B cell (primary cell): ENCODE results near the gene PLD1. TPM values are rescaled to one million over a fixed set of nuclear protein-coding genes. Genes with fewer than 3 reads are reported as not detected.

ENCODE experiments used
- ATAC-seq: fragments of 200-7000 bp; cut with Tn5 transposase; one replicate; pipeline ENCODE4 v1.10.0; 2021; ENCODE audit warnings: low read depth, mild to moderate bottlenecking, moderate number of reproducible peaks, moderate library complexity
- CTCF ChIA-PET: fragments of 350-600 bp; sonication (Branson Sonifier 250); formaldehyde crosslinking; loops from one replicate; lab custom pipeline; 2021; ENCODE audit warnings: antibody characterized with exemption, inconsistent platforms; lab: Charles Lee
- POLR2A ChIA-PET: fragments of 350-600 bp; sonication (Branson Sonifier 250); formaldehyde crosslinking; loops from one replicate; lab custom pipeline; 2021; ENCODE audit warnings: antibody characterized with exemption; lab: Charles Lee
- DNase-seq: peaks from one replicate; pipeline ENCODE4 v3.0.0; 2013
- H2AFZ ChIP-seq: 2 replicates; pipeline ENCODE4 v1.6.1; 2012; ENCODE audit warnings: mild to moderate bottlenecking, low read depth, low read length; ENCODE audit not compliant: insufficient read depth, poor library complexity, severe bottlenecking
- H3K27ac ChIP-seq, 2 donors: 1 replicate in 1 of 2; 2 replicates in 1 of 2; pipeline ENCODE4 v1.5.1; 2012 to 2013; ENCODE audit warnings: low read length in 2 of 2, mild to moderate bottlenecking in 2 of 2, moderate library complexity in 1 of 2
- H3K27me3 ChIP-seq, 4 experiments: fragments of 200-600 bp in 1 of 4; sonication (generic) in 1 of 4; replicated peaks in 1 of 4; 1 replicate in 2 of 4; 2 replicates in 2 of 4; pipeline versions ENCODE4 v1.6.1 to v1.7.0; 2013 to 2016; ENCODE audit warnings: low read length in 3 of 4, mild to moderate bottlenecking in 2 of 4, mixed read lengths in 1 of 4, moderate library complexity in 1 of 4; ENCODE audit not compliant: insufficient read depth in 4 of 4, control insufficient read depth in 3 of 4; ENCODE audit errors: control extremely low read depth in 1 of 4
- H3K36me3 ChIP-seq, 2 experiments: replicated peaks in 1 of 2; 1 replicate in 1 of 2; 2 replicates in 1 of 2; pipeline versions ENCODE4 v1.6.1 to v1.7.1; 2013; ENCODE audit warnings: low read length in 1 of 2; ENCODE audit not compliant: insufficient read depth in 2 of 2, control insufficient read depth in 1 of 2; ENCODE audit errors: control extremely low read depth in 1 of 2, extremely low read depth in 1 of 2
- H3K4me1 ChIP-seq, 2 donors: fragments of 200-600 bp in 1 of 2; sonication (generic) in 1 of 2; 1 replicate in 1 of 2; 2 replicates in 1 of 2; pipeline versions ENCODE4 v1.5.1 to v1.6.1; 2013 to 2017; ENCODE audit warnings: low read length in 2 of 2; ENCODE audit not compliant: control insufficient read depth in 2 of 2, insufficient read depth in 2 of 2
- H3K4me2 ChIP-seq: replicated peaks from 2 replicates; pipeline ENCODE3; 2012; ENCODE audit warnings: mild to moderate bottlenecking, low read depth, low read length; ENCODE audit not compliant: poor library complexity, severe bottlenecking
- H3K4me3 ChIP-seq, 5 experiments: fragments of 200-600 bp in 1 of 5; sonication (generic) in 1 of 5; 1 replicate in 3 of 5; 2 replicates in 2 of 5; pipeline versions ENCODE4 v1.5.1 to v1.7.0; 2011 to 2016; ENCODE audit warnings: low read length in 4 of 5, mild to moderate bottlenecking in 4 of 5, low read depth in 2 of 5, control low read depth in 1 of 5, moderate library complexity in 1 of 5; ENCODE audit not compliant: insufficient read depth in 1 of 5; ENCODE audit errors: control extremely low read depth in 1 of 5, extremely low read depth in 1 of 5
- H3K79me2 ChIP-seq: fragments of 200-600 bp; sonication (generic); one replicate; pipeline ENCODE4 v1.6.0; 2016; ENCODE audit warnings: low read length; ENCODE audit not compliant: control insufficient read depth, insufficient read depth
- H3K9ac ChIP-seq: fragments of 200-600 bp; sonication (generic); 2 replicates; pipeline ENCODE4 v1.6.1; 2017; ENCODE audit warnings: mild to moderate bottlenecking, low read length, moderate library complexity
- H3K9me3 ChIP-seq, 3 donors: one replicate each; pipeline versions ENCODE4 v1.6.1 to v1.7.1; 2013; ENCODE audit warnings: low read length in 2 of 3; ENCODE audit not compliant: control insufficient read depth in 2 of 3, insufficient read depth in 1 of 3; ENCODE audit errors: control extremely low read depth in 1 of 3
- H4K20me1 ChIP-seq: 2 replicates; pipeline ENCODE4 v1.6.0; 2012; ENCODE audit warnings: mild to moderate bottlenecking, low read length; ENCODE audit not compliant: insufficient read depth, control insufficient read depth, poor library complexity, severe bottlenecking
- H3K27ac Mint-ChIP-seq: one replicate; pipeline ENCODE4 v1.8.0; 2021; ENCODE audit warnings: mixed read lengths
- H3K27me3 Mint-ChIP-seq: one replicate; pipeline ENCODE4 v1.8.0; 2021; ENCODE audit warnings: mixed read lengths
- H3K4me1 Mint-ChIP-seq: one replicate; pipeline ENCODE4 v1.8.0; 2021; ENCODE audit warnings: mixed read lengths
- H3K4me3 Mint-ChIP-seq: one replicate; pipeline ENCODE4 v1.8.0; 2021; ENCODE audit warnings: mixed read lengths
- H3K9me3 Mint-ChIP-seq: one replicate; pipeline ENCODE4 v1.8.0; 2022; ENCODE audit warnings: mixed read lengths; ENCODE audit not compliant: insufficient read depth
- CTCF ChIP-seq: fragments of 200-600 bp; IDR thresholded peaks from one replicate; pipeline ENCODE4 v1.8.0; 2022; ENCODE audit warnings: antibody characterized with exemption, mild to moderate bottlenecking
- EZH2 ChIP-seq: IDR thresholded peaks from 2 replicates; pipeline ENCODE4 v1.6.1; 2012; ENCODE audit warnings: borderline replicate concordance, low read depth, mild to moderate bottlenecking, moderate library complexity, low read length; ENCODE audit not compliant: insufficient read depth, poor library complexity, severe bottlenecking
- WGBS: methylation state at CpG from one replicate; pipeline ENCODE4 v1.1.5; 2013; ENCODE audit warnings: missing lambda C conversion rate; ENCODE audit not compliant: insufficient coverage; 5-methylcytosine and 5-hydroxymethylcytosine counted together
- intact Hi-C: fragments of 100-400 bp; cut with micrococcal nuclease; formaldehyde crosslinking; loops from one replicate; pipeline ENCODE4 v1.10.0; 2022
- polyA plus RNA-seq: library from polyadenylated mRNA; depleted of rRNA; stranded (reverse); fragments of >200 nt; gene quantifications from 2 replicates; pipeline ENCODE4 v1.2.3, GENCODE V29; 2012
- total RNA-seq, 2 donors: library from RNA; stranded (reverse); fragments of 120-200 nt in 1 of 2; gene quantifications; 1 replicate in 1 of 2; 2 replicates in 1 of 2; pipeline versions ENCODE4 v1.2.3 to v1.2.4, GENCODE V29; 2013 to 2022

The PLD1 gene
- total and polyA plus RNA-seq, 2 donors (not counting 1 experiment from before 2014, with no cell fraction given) = 0.24 to 0.52 TPM

- H3K27ac ChIP-seq = no peak overlapping the region
These were observed 80.6 kb downstream of the PLD1 start for GRCh38 chr3:171729452-171730334.

More at GRCh38 chr3:171729452-171730334, 80.6 kb downstream of the PLD1 start:
- 100% methylated on average over 1 of the region's 3 CpGs for WGBS
- no peaks in the 10 kb centered on the region for H3K9me3 ChIP-seq
- DNase-seq (no peak), ATAC-seq (no peak)
- Mint-ChIP-seq H3K4me3 (no peak overlapping the region), H3K27me3 (no peaks in the 10 kb centered on the region), H3K4me1 (no peaks in the 10 kb centered on the region), H3K9me3 (no peaks in the 10 kb centered on the region), H3K27ac (no peak overlapping the region)
- H3K27me3 ChIP-seq = no peaks in the 10 kb centered on the region
- POLR2A ChIA-PET = no interaction called here
- no peaks in the 10 kb centered on the region for H4K20me1 ChIP-seq
- H3K4me2 ChIP-seq = no peak overlapping the region
- H3K36me3 ChIP-seq = no peaks in the 10 kb centered on the region
- H3K4me1 ChIP-seq = no peaks in the 10 kb centered on the region
- TF ChIP-seq EZH2 (no peak), CTCF (no peak)
- H2AFZ ChIP-seq = no peak overlapping the region
- no peak overlapping the region for H3K9ac ChIP-seq
- no peaks in the 10 kb centered on the region for H3K79me2 ChIP-seq
- H3K4me3 ChIP-seq = no peak overlapping the region
- intact Hi-C loops = no loop called here
- CTCF ChIA-PET = no interaction called here
